Omental fat pad (tissue), 4 donors: Measurements from ENCODE around the gene ARHGAP27. TPM values are rescaled to one million over a fixed set of nuclear protein-coding genes. Genes with fewer than 3 reads are reported as not detected.

Source experiments
- ATAC-seq: fragments of 150-250 bp; one replicate; pipeline ENCODE4 v1.9.1; 2016; ENCODE audit warnings: mild to moderate bottlenecking, moderate library complexity; ENCODE audit not compliant: low FRiP score
- DNase-seq: peaks from one replicate; pipeline ENCODE4 v3.0.0-alpha.2; 2019; ENCODE audit warnings: low spot score
- total RNA-seq, 4 donors: library from RNA; depleted of rRNA; stranded (reverse); fragments of >200 nt; gene quantifications; one replicate each; pipeline ENCODE4 v1.1.0, GENCODE V29; 2016
- TF ChIP-seq, protein P1 (sequence below), 3 donors: fragments of 450-650 bp; IDR thresholded peaks; one replicate each; pipeline ENCODE4 v1.5.1; 2016 to 2017; ENCODE audit warnings: antibody characterized with exemption in 3 of 3, mild to moderate bottlenecking in 3 of 3, moderate library complexity in 2 of 3

The ARHGAP27 gene
- total RNA-seq, 4 donors from 2014 or later, result 13.4 to 52.5 (median 23.7) TPM

DNA sequence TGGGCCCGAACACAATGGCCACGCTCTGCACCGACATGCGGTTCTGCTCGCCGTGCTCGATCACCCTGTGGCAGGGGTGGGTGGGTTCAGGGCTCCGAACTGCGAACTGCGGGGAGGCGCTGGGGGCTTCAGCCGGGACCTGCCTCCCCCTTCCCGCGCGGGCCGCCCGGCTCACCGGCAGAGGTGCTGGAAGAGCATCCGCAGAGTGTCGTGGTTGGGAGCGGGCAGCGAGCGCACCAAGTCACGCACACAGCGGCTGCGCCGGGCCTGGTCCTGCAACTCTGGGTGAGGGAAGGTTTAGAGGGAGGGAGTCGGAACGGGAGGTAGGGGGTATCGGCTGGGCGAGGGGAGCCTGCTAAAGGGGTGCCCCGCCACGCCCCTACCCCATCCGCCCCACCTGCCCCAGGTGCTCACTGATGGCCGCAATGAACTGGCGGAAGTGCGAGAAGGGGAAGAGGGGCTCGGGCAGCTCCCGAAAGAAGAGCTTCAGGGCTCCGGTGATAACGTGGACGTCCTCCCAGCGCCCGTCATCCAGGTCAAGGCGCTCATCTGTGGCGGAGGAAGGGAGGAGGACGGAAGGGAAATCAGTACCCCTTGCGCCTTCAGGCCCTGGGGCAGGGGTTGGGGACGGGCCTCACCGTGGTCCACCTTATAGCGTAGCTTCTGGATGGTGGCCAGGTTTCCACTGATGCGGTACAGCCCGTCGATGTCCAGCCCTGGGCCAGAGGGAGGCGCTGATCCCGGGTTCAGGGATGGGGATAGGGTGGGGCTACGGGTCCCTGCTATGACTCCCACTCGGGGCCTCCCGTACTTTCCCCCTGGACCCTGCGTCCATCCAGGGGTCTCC lies 36.9 kb downstream of the ARHGAP27 start:
- DNase-seq (no peak), ATAC-seq (peak; percentile 13)
- TF ChIP-seq, protein P1, sequence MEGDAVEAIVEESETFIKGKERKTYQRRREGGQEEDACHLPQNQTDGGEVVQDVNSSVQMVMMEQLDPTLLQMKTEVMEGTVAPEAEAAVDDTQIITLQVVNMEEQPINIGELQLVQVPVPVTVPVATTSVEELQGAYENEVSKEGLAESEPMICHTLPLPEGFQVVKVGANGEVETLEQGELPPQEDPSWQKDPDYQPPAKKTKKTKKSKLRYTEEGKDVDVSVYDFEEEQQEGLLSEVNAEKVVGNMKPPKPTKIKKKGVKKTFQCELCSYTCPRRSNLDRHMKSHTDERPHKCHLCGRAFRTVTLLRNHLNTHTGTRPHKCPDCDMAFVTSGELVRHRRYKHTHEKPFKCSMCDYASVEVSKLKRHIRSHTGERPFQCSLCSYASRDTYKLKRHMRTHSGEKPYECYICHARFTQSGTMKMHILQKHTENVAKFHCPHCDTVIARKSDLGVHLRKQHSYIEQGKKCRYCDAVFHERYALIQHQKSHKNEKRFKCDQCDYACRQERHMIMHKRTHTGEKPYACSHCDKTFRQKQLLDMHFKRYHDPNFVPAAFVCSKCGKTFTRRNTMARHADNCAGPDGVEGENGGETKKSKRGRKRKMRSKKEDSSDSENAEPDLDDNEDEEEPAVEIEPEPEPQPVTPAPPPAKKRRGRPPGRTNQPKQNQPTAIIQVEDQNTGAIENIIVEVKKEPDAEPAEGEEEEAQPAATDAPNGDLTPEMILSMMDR (IDR thresholded peaks at IDR 0.05), result no peak

DNA sequence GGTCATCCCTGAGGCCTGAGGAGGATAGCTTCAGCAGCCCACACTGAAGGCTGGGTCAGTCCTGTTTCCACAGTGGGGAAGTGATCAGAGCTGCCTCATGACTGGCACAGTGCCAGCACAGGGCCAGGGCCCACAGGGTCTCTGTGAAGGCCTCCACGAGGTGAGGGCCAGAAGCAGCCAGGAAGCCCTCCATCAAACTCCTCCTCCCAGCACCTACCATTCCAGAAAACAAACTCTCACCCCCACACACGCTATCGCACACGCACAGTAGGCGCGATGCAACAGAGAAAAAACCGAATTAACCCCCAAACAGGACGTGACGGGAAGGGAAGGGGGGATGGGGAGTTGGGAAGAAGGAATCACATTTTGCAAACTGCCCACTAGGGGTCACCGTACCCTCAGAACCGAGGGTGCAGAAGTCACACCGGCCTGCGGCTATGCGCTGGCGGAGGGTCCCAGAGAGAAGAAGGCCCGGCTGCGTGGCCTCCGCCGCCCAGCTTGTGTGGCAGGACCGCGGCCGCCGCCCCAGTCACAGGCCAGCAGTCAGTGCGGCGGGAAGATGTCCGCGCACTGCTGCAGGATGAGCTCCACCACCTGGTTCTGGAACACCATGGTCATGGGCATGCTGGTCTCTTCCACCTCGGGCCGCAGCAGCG lies 37.6 kb downstream of the ARHGAP27 start:
- DNase-seq (no peak), ATAC-seq (peak; percentile 71)
- TF ChIP-seq, protein P1 (IDR thresholded peaks at IDR 0.05), result peak in 1 of 3 donors; percentile 65

DNA sequence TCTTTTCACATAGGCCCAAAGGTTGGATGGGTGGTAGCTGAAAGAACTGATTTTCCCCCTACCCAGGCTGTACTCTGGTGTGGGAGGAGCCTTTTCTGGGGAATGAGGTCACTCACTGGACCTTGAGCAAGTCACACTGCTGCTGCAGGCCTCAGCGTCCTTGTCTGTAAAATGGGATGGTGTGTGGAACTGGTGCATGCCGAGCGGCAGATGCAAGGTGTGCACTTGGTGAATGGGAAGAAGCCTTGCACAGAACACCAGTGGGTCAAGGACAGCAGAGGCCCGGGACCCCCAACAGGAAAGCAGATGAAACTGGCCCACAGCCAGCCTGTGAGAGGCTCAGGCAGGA lies 38.1 kb downstream of the ARHGAP27 start:
- TF ChIP-seq, protein P1 (IDR thresholded peaks at IDR 0.05), result no peak
- ATAC-seq (no peak), DNase-seq (no peak)

DNA sequence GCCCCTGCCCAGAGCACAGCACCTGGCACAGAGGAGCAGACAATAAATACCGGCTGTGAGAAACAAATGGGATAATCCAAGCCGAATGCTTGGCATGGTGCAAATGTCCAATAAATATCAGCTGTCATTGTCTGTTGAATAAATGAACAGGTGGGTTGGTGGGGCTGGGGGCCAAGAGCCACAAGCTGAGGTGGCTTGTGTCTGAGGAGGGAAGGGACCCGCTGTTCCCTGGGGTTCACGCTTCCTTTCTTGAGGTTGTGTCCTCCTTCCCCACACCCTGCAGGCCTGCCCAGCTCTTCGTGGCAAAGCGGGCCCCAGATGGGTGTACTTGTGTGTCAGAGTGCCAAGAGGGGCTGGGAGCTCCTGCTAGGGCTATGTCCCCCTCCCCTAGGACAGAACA lies 38.6 kb downstream of the ARHGAP27 start:
- no peak for ATAC-seq
- TF ChIP-seq, protein P1 (IDR thresholded peaks at IDR 0.05), result no peak
- DNase-seq, result no peak

DNA sequence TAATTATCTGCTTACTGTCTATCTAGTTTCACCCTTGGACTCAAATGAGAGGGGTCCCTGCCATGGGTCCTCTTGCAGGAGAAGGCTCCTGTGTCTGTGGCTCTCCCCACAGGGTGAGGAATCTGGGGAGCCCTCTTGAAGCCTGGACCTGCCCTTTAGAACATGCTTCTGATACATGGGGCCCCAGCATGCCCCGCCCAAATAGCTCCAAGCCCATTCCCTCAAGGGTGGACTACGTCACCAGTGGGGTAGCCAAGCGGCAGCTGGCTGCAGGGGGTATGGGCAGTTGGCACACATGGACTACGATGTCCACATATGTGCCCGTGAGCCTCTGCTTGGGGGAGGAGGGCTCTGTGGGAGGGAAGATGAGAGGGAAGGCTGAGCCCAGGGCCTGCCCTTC lies 39.3 kb downstream of the ARHGAP27 start:
- DNase-seq (no peak), ATAC-seq (no peak)
- TF ChIP-seq, protein P1 (IDR thresholded peaks at IDR 0.05), result no peak

DNA sequence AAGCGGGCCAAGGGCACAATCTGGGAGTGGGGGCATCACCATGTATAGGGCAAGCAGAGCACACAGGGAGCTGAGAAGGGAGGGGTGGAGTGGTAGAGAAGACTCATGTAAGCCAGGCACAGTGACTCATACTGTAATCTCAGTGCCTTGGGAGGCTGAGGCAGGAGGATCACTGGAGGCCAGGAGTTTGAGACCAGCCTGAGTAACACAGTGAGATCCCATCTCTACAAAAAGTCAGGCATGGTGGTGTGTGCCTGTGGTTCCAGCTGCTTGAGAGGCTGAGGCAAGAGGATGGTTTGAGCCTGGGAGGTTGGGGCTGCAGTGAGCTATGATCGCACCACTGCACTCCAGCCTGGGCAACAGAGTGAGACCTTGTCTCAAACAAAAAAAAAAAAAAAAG lies 40.8 kb downstream of the ARHGAP27 start:
- DNase-seq (no peak), ATAC-seq (no peak)
- TF ChIP-seq, protein P1 (IDR thresholded peaks at IDR 0.05), result no peak

DNA sequence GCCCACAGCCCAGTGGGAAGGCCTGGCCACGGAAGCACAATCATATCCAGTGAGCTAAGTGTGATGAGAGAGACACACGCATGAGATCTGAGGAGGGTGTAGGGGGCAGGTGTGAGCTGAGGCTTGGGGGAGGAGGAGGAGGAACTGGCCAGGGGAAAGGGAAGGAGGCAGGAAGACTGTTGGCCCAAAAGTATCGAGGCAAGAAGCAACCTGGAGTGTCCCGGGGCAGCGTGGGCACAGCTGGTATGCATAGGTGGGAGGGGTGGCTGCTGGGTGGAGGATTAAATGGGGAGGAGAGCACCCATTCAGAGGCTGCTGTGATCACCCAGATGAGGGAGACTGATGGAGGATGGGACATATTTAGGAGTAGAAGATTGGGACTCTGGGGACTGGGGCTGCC lies 41.4 kb downstream of the ARHGAP27 start:
- ATAC-seq (no peak), DNase-seq (no peak)
- TF ChIP-seq, protein P1 (IDR thresholded peaks at IDR 0.05), result no peak
